LNCAP (cell line): ENCODE data around the gene MRPL4.

Experiments
- CTCF ChIP-seq: fragments of 450-650 bp; IDR thresholded peaks from 2 replicates; pipeline ENCODE4 v1.5.1; 2017; ENCODE audit warnings: mild to moderate bottlenecking

Gene MRPL4

GRCh38 chr19:10283301-10284064 lies 31.5 kb downstream of the MRPL4 start:
- TF ChIP-seq CTCF = no peak

- TF ChIP-seq CTCF = no peak
These were observed 32.3 kb downstream of the MRPL4 start for GRCh38 chr19:10284065-10284959.

GRCh38 chr19:10284960-10285278 lies 32.9 kb downstream of the MRPL4 start:
- TF ChIP-seq CTCF = no peak

GRCh38 chr19:10285393-10285792 lies 33.4 kb downstream of the MRPL4 start:
- no peak for TF ChIP-seq CTCF

GRCh38 chr19:10286803-10287737 lies 35.1 kb downstream of the MRPL4 start, which contains the start of gene ICAM4:
Gene ICAM4 (plus strand): TSS chr19:10286955. CDS start chr19:10287013, 58 bp downstream.
- no peak for TF ChIP-seq CTCF

- TF ChIP-seq CTCF = no peak
These were observed 36.7 kb downstream of the MRPL4 start for GRCh38 chr19:10288662-10289166.
